AG04450 (cell line): ENCODE results near the gene PPP2R2C. TPM values are rescaled to one million over a fixed set of nuclear protein-coding genes. Genes with fewer than 3 reads are reported as not detected.

ENCODE experiments used
- CTCF ChIA-PET: fragments of 300-600, 350-600 bp; formaldehyde crosslinking; extraction: SDS; loops from one replicate; lab custom pipeline; 2022; ENCODE audit warnings: antibody characterized with exemption, inconsistent platforms; lab: Charles Lee
- POLR2A ChIA-PET: fragments of 350-600 bp; formaldehyde crosslinking; extraction: SDS; loops from one replicate; lab custom pipeline; 2021; ENCODE audit warnings: antibody characterized with exemption, inconsistent platforms; lab: Yijun Ruan, JAX
- DNase-seq: peaks from one replicate; pipeline ENCODE4 v3.0.0-alpha.2; 2011; ENCODE audit warnings: low read depth, low spot score
- H3K27ac ChIP-seq: one replicate; pipeline ENCODE4 v1.5.1; 2012; ENCODE audit warnings: low read depth, low read length, control low read depth
- H3K27me3 ChIP-seq: one replicate; pipeline ENCODE4 v1.6.0; 2012; ENCODE audit warnings: low read length; ENCODE audit not compliant: control insufficient read depth, insufficient read depth
- H3K4me3 ChIP-seq: 2 replicates; pipeline ENCODE4 v1.5.1; 2011; ENCODE audit warnings: mild to moderate bottlenecking, low read depth, low read length, control low read depth
- H3K9me3 ChIP-seq: 2 replicates; pipeline ENCODE4 v1.5.1; 2012; ENCODE audit warnings: low read length; ENCODE audit not compliant: control insufficient read depth, insufficient read depth
- polyA plus RNA-seq: library from polyadenylated mRNA; depleted of rRNA; stranded (reverse); fragments of >200 nt; gene quantifications from 2 replicates; pipeline ENCODE4 v1.2.3, GENCODE V29; 2011
- TF ChIP-seq, protein P1 (sequence below): IDR thresholded peaks from 2 replicates; pipeline ENCODE4 v1.5.1; 2011; ENCODE audit warnings: low read depth, low read length, control low read depth, inconsistent platforms

Gene PPP2R2C
- polyA plus RNA-seq, 1 experiment = 0.07 TPM

DNA sequence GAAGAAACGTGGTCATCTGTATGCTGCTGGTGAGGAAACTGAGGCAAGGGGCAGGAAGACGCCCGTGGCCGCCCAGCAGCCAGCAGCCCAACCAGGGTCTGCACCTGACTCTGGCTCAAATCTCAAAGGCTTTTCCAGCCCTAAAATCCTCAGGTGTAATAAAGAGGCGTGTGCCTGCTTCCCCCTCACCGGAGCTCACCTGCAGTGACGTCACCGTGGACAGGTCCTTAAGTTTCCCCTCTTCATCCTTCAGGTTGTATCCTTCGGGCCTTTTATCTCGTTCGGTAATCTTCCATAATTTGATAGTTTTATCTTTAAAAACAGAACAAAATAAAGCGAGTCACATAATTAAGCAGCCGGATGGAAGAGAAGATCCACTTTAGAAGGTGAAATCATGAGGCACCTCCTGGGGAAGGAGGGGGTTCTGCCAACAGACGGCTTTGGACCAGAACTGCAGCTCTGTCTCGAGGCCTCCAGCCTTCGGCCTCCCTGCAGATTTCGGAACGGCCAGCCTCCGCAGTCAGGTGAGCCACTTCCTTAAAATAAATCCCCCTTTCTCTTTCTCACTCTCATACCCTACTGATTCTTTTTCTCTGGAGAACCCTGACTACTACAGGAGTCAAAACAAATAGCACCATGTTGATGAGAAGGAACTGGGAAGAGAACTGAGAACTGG lies 96.7 kb downstream of the PPP2R2C start:
- CTCF ChIA-PET = no interaction called here
- H3K9me3 ChIP-seq = no peaks in the 10 kb centered on the region; the same call in 1 of the 2 replicates

GRCh38 chr4:6374575-6374974 lies 97.8 kb downstream of the PPP2R2C start:
- TF ChIP-seq, protein P1, sequence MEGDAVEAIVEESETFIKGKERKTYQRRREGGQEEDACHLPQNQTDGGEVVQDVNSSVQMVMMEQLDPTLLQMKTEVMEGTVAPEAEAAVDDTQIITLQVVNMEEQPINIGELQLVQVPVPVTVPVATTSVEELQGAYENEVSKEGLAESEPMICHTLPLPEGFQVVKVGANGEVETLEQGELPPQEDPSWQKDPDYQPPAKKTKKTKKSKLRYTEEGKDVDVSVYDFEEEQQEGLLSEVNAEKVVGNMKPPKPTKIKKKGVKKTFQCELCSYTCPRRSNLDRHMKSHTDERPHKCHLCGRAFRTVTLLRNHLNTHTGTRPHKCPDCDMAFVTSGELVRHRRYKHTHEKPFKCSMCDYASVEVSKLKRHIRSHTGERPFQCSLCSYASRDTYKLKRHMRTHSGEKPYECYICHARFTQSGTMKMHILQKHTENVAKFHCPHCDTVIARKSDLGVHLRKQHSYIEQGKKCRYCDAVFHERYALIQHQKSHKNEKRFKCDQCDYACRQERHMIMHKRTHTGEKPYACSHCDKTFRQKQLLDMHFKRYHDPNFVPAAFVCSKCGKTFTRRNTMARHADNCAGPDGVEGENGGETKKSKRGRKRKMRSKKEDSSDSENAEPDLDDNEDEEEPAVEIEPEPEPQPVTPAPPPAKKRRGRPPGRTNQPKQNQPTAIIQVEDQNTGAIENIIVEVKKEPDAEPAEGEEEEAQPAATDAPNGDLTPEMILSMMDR = no peak
- Histone ChIP-seq H3K27me3 (peaks cover 10% of the 10 kb centered on the region), H3K27ac (no peak overlapping the region), H3K9me3 (no peaks in the 10 kb centered on the region; the same call in 1 of the 2 replicates), H3K4me3 (no peak overlapping the region)
- POLR2A ChIA-PET = no interaction called here
- CTCF ChIA-PET = no interaction called here
- no peak for DNase-seq

More for the DNA sequence above, 96.7 kb downstream of the PPP2R2C start:
- Histone ChIP-seq H3K27ac (no peak overlapping the region), H3K27me3 (peaks cover 14% of the 10 kb centered on the region), H3K4me3 (no peak overlapping the region)
- POLR2A ChIA-PET = no interaction called here
- TF ChIP-seq, protein P1 = no peak
- no peak for DNase-seq

DNA sequence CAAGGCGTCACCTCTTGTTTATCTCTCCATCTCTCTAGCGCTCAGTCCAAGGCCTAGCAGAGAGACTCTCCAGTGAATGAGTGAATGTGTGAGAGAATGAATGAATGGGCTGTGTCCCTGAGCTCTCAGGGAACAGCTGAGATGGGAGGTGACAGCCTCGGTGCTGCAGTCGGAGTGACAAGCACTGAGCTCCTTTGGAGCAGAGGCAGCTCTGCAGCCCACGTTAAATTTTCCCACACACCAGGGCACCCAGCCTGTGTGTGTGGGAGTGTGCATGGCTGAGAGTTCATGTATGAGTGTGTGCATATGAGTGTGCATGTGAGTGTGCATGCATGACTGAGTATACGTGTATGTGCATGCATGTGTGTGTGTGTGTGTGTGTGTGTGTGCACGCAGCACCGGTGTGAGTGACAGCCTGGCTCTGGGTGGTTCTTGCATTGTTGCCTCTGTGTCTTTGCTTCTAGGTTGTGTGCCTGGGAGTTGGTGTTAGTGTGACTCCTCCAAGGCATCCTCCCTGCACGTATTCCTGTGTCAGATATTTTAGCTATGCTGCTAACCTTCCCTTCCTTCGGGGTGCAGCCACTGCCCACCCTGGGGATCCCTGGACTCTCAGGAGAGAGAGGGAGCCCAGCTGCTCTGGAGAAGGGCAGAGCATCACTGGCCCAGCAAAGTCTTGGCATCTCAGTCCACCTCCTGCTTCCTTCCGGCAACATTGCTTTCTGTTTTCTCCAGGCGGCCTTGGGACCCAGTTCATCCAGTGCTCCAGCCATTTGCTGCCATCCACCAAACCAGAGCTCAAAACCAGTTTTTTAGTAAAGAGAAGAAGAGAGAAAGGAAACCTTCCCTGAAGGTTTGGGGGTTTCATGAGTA lies 98.6 kb downstream of the PPP2R2C start:
- no peak for DNase-seq
- TF ChIP-seq, protein P1 = no peak
- Histone ChIP-seq H3K27ac (no peak overlapping the region), H3K27me3 (peaks cover 8% of the 10 kb centered on the region), H3K9me3 (no peaks in the 10 kb centered on the region; the same call in 1 of the 2 replicates), H3K4me3 (no peak overlapping the region)
- ChIA-PET POLR2A (no interaction called here), CTCF (no interaction called here)

- H3K4me3 ChIP-seq = no peak overlapping the region
- POLR2A ChIA-PET = no interaction called here
- CTCF ChIA-PET = no interaction called here
- H3K9me3 ChIP-seq = no peaks in the 10 kb centered on the region; the same call in 1 of the 2 replicates
- DNase-seq = no peak
- peaks cover 9% of the 10 kb centered on the region for H3K27me3 ChIP-seq
- TF ChIP-seq, protein P1 = no peak
- H3K27ac ChIP-seq = no peak overlapping the region
These were observed 99.5 kb downstream of the PPP2R2C start for GRCh38 chr4:6372649-6373525.
